NCI-H2029 (cell line): ENCODE data around the gene NAPG.
A peak's percentile ranks its signal among the peaks of the same experiment; 100 is the strongest.
"Not testable (repeated sequence)": the region's sequence is repeated elsewhere in the genome, so short reads cannot be mapped to it uniquely, and the experiment has no call there.

Experiments used
- DNase-seq: peaks from one replicate; lab custom pipeline; 2025; lab: John Stamatoyannopoulos, UW

NAPG gene

DNA sequence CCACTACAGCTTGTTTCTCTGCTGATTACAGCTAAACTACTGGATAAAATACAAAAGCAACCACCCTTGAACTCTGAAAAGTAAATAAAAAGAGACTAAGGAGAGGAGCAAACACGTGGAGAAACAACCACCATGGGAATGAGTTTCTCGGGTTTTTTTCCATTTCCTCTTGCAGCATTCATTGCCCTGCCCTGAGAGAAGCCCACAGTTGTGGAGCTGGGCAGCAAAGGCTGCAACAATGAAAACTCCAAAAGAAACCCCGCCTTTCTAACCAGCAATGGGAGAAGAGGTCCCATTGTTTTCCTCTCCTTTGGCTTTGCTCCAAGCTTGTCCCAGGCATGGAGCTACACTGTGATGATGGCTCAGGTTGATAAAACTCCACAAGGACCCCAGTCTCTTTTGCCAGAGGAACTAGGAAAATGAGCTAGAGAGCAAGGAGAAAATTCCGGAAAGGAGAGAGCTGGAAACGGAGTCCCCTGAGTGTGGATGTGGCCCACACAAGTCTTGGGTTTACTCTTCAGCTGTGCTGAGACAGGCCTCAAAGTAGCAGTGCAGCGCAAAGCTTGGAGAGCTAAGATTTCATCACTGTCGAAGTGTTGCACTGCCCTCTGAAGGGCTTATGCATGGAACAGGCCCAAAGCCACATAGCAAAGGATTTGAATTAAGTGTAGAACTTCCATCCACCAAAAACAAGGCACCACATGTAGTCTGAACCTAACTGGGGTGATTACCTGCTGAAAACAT is 20.9 kb downstream of the NAPG start:
- no peak for DNase-seq

DNA sequence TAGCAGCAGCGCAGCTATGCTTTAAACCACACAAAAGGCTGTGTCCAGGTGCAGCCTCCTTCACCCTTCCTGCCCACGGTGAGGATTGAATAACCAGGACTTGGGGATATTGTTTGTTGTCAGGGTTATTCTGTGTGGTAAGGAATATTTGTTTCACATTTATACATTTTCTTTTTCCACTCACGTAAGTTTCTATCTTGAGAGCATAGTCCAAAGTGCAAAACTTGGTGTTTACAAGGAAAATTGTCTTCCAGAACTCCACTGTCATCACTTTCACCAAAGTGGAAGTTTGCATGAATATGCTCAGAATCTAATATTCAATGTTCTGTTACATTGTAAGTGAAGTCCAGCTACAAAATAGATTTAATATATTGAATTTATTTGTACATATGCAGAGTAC is 26.4 kb downstream of the NAPG start:
- no peak for DNase-seq

DNA sequence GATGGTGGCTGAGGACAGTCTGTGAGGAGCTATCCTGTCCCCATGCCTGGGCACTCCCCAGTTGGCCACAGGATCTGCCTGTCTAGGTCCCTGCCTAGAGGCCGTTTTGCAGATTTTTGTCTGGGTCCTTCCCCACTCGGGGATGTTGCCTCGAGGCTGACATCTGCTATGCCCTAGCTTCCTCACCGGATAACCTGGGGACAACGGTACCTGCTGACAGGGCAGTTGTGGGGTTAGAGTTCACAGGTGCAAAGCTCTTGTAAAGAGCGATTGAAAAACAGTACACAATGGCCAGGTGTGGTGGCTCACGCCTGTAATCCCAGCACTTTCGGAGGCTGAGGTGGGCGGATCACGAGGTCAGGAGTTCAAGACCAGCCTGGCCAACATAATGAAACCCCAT is 30.4 kb downstream of the NAPG start:
- DNase-seq: not testable (repeated sequence)

DNA sequence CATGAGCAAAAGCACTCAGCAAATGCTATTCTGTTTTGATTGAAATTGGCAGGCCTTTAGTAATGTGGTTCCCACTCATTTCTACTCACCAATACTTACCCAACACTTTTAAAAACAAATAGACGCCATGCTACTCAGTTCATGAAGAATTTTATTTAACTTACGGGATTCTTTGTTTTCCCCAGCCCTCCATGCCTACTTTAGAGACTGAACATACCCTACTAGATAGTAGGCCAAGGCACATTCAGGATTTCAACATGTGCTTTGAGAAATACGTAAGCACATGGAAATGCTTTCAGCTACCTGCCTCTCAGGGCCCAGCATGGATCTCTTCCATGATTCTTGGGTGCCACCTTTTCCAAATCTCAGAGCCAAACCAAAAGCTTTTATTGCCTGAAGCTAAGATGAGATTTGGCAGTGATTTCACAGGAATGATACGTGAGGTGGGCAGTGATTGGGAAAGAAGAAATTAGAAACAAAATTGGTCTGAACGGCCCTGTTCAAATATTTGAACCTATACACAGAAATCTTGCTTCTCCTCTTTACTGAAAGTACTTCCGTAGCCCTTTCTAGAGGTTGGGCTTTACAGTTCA is 31.4 kb downstream of the NAPG start:
- no peak for DNase-seq

DNA sequence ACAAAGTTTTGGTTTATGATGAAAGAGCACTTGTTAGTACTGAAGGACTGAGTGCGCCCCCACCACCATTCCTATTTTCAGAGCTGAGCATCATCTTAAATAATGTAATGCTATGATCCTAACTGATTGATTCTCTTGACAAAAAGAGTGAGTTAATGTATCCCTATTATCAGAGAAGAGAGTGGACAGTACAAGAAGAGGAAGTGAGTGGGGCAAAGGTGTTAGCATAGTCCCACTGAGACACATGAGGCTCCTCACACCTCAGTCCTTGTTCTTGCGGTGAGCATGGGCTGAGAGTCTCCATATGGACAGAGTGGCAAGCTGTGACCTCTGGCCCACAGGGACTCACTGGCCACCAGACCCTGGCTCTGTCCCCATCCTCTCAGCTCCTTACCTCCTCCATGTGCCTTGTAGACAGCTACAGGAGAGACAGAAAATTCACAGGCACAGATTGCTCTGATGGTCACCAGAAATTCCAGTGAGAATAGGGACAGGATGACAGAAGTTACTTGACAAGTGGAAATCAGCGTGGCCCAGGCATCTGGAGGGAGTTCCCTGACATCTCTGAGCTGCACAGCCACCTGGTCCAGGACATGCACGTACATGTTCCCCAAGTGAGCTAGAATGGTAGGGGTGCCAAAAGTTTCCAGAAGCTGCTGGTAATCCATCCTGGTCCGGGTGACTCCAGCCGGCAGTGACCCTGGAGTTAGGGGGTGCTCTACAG is 32.6 kb downstream of the NAPG start:
- DNase-seq: no peak

DNA sequence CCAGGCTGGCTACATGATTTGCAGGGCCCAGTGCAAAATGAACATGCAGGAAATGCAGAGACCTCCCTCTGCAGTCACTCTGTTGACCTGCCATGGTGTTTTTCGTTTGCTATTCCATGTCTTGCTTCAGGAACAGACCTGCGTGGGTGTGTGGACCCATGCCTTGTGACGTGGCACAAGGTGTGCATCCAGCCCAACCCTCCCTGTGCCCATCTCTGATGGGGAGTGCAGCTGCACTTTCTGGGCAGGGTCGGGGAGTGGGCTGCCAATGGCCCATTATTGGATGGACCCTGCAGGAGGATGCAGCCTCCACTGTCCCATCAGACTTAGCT is 33.1 kb downstream of the NAPG start:
- DNase-seq: no peak

DNA sequence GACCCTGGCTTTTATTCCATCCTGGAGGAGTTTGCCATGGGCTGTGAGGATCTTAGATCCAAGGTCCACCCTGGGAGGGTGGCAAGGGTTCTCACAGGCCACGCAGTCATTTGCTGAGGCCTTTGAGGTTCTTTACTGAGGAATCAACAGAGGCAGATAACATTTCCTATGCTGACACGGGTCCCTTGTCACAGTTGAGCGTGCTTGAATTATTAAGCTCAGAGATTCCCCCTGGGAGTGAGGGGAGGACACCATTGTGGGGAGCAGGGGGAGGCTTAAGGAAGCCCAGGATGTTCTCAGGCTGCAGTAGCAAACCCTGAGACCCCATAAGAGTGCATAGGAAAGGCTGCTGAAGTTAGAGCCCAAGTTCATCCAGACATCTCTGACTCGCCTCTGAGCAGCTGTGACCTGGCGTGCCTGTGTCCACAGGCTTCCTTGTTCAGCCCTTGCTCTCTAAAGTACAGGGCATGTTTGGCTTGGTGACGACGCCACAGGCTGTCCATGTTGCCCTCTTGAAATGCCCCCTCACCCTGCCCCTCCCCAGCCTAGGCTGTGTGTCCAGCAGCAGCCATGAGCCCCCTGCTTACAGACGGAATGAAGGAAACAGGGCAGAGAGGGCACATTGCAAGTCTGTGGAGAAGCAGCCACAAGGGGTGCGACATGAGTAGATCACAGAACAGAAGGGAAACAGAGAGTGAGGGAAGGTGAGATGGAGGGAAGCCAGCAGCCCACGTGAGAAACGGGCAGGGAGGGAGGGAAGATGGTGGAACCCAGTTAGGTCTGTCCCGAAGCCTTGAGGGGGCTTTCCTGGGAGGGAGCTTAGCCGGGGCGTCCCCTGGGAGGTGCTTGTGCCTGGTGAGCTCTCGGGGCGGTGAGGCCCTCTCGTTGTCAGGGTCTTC is 34.0 kb downstream of the NAPG start:
- DNase-seq: peak; percentile 2

DNA sequence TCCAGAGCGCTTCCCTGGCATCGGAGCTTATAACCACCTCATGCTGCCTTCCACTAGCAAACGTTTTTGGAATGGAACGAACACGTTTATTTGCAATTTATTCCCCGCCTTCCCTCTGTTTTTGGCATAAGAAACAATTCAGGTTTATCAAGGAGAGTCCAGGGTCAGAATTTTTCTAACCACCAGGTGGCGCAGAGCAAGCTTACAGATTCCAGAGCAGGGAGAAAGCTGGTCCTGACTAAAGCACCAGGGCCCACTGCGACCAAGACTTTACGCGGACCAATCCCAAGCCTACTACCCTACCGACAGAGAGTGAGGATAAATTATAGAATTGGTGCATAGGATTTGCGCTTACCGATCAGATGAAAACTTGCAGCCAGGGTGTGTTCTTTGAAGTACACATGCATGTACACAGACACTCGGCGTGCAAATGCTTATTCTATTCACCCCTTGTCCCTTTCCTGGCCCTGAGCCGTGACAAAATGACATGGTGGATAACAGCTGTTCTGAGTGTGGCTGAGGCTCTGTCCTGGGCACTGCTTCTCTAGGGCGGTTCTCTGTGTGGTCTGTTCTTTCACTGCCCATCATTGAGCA is 34.7 kb downstream of the NAPG start:
- DNase-seq: peak; percentile 38

DNA sequence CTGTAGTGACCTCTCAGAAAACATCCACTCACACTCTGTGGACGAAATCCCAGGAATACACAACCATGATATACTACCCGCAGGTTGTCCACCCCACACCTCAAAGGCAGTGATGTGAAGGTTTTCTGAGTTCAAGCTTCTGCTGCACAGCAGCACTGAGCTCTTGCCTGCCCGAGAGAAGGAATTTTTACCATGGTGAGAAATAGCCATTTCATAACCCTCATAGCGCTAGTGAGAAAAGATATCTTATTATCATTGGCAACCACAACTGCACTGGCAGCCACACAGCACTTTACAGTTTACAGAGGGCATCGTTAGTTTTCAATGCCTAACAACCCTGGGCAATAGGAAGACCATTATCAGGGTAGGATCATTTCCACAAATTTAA is 36.9 kb downstream of the NAPG start:
- no peak for DNase-seq

DNA sequence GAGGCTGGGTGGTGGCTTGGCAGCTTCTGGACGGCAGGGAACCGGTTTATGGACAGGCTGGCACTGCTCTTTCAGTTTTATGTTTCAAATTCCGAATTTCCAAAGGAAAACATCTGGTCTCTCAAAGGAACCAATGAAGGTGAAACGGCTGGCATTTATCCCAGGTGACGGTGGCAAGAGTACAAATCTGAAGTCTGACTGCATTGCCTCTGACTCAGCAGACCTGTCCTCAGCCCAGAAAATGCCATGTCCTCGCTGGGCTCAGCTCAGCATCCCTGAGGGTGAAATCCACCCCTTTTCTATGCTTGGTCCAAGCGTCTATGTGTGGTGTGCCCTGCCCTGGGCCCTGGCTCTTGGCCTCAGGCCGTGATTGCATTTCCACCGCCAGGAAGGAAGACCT is 38.1 kb downstream of the NAPG start:
- DNase-seq: peak; percentile 56

DNA sequence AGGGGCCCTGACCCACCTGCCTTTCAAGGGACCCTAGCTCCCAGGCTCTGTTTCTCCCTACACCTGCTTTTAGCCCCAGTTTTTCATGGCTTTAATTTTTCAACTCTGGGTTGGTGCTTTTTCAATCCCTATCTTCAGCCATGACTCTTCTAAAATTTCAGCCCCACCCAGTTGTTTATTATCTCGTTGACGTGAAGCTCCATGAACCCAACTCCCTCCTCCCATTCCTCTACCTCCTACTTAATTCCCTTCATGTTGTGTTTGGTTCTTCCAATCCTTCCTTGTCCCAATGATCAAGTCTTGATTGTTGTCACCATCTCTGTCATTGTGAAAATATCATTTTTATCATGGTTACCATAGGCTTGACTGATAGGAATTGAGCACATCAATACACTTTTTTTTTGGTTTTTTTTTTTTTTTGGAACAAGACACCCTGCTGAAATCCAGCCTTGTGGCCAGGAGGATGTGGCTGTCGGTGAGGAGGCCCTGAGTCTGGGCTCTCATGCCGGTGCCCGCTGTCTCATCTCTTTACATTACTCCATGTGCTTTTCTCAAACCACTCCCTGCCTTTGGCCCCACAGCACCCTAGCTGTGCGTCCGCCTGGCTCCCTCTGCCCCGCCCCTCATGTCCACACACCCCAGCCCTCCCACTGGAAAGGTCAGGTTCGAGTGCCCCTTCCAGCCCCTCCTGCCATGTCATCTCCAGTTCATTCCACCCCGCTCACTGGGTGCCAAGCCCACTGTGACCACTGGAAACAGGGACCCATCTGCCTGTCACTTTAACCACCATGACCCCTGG is 39.3 kb downstream of the NAPG start:
- DNase-seq: no peak

DNA sequence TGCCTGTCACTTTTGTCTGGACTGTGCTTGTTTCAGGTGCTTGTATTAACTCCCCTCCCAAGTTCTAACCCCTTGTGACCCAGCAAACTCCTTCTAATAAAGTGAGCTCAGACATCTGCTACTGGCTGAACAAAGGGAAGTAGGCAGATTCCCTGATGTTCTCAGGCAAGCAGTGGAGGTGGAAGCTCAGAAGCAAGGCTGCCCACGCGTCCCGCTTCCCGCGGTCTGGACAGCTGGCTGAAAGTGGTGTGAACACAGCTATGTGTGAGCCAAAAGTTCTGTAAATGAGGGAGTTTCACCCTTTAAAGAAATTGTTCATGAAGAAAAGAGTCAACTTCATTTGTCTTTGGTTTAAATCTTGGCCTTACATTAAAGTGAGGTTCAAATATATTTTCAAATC is 40.0 kb downstream of the NAPG start:
- DNase-seq: no peak

DNA sequence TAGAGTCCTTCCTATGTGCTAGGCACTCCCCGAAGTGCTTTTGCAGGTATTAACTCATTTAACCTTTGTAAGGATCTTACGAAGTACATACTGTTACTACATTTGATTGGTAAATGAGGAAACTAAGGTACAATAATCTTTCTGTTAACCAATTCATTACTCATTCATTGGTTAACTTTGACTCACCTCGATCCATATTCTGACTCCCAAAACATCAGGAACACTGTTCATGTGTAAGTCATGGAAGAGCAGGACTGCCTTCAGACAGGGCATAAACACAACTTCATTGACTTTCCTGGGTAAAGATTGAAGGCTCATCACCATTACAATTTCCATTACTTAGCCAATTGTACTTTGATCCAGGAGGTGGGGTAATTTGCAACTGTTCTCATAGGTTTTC is 40.6 kb downstream of the NAPG start:
- DNase-seq: no peak

DNA sequence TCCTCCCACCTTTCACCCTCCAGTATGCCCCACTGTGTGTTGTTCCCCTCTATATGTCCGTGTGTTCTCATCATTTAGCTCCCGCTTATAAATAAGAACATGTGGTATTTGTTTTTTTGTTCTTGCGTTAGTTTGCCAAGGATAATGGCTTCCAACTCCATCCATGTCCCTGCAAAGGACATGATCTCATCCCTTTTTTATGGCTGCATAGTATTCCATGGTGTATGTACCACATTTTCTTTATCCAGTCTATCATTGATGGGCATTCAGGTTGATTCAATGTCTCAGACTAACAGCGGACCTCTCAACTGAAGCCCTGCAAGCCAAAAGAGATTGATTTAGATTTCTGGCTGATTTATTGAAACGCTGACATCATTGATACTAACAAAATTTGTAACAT is 44.1 kb downstream of the NAPG start:
- DNase-seq: not testable (repeated sequence)

DNA sequence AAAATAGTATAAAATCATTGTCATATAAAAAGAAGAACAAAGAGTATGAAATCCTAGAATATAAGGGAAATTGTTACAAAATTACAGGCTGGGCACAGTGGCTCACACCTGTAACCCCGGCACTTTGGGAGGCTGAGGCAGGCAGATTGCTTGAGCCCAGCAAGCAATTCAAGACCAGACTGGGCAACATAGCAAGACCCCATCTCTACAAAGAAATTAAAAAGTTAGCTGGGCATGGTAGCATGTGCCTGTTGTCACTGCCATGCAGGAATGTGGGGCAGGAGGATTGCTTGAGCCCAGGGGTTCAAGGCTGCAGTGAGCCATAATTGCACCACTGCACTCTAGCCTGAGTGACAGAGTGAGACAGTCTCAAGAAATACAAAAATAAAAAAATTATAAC is 44.8 kb downstream of the NAPG start:
- DNase-seq: no peak

DNA sequence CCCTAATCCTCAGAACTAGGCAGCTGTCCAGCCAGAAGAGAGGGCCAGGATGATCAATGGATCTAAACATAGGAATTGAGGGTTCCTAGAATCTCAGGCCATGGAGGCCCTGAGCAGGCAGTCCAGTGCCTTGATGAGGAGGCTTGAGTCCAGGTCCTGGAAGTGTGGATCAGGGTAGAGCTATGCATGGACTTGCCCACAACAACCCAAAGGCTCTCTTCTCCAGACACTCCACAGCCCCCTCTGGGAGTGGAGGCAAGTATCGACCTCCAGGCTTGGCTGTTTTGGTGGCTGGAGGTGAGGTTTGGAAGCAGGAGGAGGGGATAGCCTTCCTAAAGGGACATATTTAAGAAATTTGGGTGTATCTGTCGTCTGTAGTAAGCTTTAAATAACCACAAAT is 45.7 kb downstream of the NAPG start:
- DNase-seq: no peak

DNA sequence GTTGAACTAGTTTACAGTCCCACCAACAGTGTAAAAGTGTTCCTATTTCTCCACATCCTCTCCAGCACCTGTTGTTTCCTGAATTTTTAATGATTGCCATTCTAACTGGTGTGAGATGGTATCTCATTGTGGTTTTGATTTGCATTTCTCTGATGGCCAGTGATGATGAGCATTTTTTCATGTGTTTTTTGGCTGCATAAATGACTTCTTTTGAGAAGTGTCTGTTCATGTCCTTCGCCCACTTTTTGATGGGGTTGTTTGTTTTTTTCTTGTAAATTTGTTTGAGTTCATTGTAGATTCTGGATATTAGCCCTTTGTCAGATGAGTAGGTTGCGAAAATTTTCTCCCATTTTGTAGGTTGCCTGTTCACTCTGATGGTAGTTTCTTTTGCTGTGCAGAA is 47.4 kb downstream of the NAPG start:
- not testable (repeated sequence) for DNase-seq

DNA sequence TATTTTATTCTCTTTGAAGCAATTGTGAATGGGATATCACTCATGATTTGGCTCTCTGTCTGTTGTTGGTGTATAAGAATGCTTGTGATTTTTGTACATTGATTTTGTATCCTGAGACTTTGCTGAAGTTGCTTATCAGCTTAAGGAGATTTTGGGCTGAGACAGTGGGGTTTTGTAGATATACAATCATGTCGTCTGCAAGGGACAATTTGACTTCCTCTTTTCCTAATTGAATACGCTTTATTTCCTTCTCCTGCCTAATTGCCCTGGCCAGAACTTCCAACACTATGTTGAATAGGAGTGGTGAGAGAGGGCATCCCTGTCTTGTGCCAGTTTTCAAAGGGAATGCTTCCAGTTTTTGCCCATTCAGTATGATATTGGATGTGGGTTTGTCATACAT is 48.6 kb downstream of the NAPG start:
- not testable (repeated sequence) for DNase-seq

DNA sequence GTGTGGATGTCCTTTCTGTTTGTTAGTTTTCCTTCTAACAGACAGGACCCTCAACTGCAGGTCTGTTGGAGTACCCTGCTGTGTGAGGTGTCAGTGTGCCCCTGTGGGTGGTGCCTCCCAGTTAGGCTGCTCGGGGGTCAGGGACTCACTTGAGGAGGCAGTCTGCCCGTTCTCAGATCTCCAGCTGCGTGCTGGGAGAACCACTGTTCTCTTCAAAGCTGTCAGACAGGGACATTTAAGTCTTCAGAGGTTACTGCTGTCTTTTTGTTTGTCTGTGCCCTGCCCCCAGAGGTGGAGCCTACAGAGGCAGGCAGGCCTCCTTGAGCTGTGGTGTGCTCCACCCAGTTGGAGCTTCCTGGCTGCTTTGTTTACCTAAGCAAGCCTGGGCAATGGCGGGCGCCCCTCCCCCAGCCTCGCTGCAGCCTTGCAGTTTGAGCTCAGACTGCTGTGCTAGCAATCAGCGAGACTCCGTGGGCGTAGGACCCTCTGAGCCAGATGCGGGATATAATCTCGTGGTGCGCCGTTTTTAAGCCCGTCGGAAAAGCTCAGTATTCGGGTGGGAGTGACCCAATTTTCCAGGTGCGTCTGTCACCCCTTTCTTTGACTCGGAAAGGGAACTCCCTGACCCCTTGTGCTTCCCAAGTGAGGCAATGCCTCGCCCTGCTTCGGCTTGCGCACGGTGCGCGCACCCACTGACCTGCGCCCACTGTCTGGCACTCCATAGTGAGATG is 52.2 kb downstream of the NAPG start:
- not testable (repeated sequence) for DNase-seq

DNA sequence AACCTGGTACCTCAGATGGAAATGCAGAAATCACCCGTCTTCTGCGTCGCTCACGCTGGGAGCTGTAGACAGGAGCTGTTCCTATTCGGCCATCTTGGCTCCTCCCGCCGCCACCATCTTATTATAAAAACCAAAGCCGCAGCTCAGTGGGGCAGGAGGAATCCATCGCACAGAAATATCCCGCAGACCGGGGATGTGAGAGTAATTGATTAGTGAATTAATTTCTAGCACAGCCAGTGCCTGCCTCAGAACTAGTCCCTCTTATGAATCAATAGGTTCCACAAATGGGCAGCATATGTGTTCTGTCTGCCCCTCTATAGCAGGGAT is 52.7 kb downstream of the NAPG start:
- not testable (repeated sequence) for DNase-seq
